NAMALWA (cell line): ENCODE data around the gene GEMIN4.
"Not testable (repeated sequence)": the region's sequence is repeated elsewhere in the genome, so short reads cannot be mapped to it uniquely, and the experiment has no call there.

Source experiments
- DNase-seq: peaks from one replicate; pipeline ENCODE4 v3.0.0-alpha.2; 2015; ENCODE audit warnings: low spot score

GEMIN4 gene

GRCh38 chr17:752002-752619, at the start of gene GEMIN4:
TSS of gene GEMIN4 (minus strand) at chr17:752264. CDS start at chr17:752142, 122 bp downstream.
- DNase-seq = peak; percentile 82

GRCh38 chr17:801660-802059, 49.6 kb upstream of the GEMIN4 start:
- DNase-seq = no peak

GRCh38 chr17:800446-801242, 48.6 kb upstream of the GEMIN4 start:
- no peak for DNase-seq

- no peak for DNase-seq
These were observed 47.2 kb upstream of the GEMIN4 start for GRCh38 chr17:799261-799660.

- DNase-seq = no peak
These were observed 46.2 kb upstream of the GEMIN4 start for GRCh38 chr17:798246-798645.

GRCh38 chr17:797236-797840, 45.3 kb upstream of the GEMIN4 start:
- DNase-seq = no peak

- DNase-seq = no peak
These were observed 44.5 kb upstream of the GEMIN4 start for GRCh38 chr17:796609-797008.

- DNase-seq = no peak
These were observed 43.7 kb upstream of the GEMIN4 start for GRCh38 chr17:795721-796120.

- DNase-seq = no peak
These were observed 43.2 kb upstream of the GEMIN4 start for GRCh38 chr17:795276-795675.

- no peak for DNase-seq
These were observed 42.8 kb upstream of the GEMIN4 start for GRCh38 chr17:794876-795275.

GRCh38 chr17:792277-792676, 40.2 kb upstream of the GEMIN4 start:
- DNase-seq = no peak

GRCh38 chr17:791829-792228, 39.8 kb upstream of the GEMIN4 start:
- DNase-seq = no peak

- DNase-seq = not testable (repeated sequence)
These were observed 38.8 kb upstream of the GEMIN4 start for GRCh38 chr17:790874-791247.

GRCh38 chr17:789931-790873, 38.1 kb upstream of the GEMIN4 start:
- not testable (repeated sequence) for DNase-seq

GRCh38 chr17:789160-789840, 37.2 kb upstream of the GEMIN4 start:
- no peak for DNase-seq

GRCh38 chr17:788551-788950, 36.5 kb upstream of the GEMIN4 start:
- no peak for DNase-seq

GRCh38 chr17:787641-788221, 35.7 kb upstream of the GEMIN4 start:
- DNase-seq = no peak

GRCh38 chr17:785901-786300, 33.8 kb upstream of the GEMIN4 start:
- DNase-seq = not testable (repeated sequence)

- no peak for DNase-seq
These were observed 32.1 kb upstream of the GEMIN4 start for GRCh38 chr17:784143-784542.

- peak; percentile 86 for DNase-seq
These were observed 30.0 kb upstream of the GEMIN4 start, which contains the start of the genes GLOD4 and MRM3 for GRCh38 chr17:781805-782731. TSS of gene GLOD4 (minus strand) at chr17:782280. CDS start at chr17:782255, 25 bp downstream. TSS of gene MRM3 (plus strand) at chr17:782353. CDS start at chr17:782379, 26 bp downstream.
